ENCODE measurements around the gene IFNE. TPM values are rescaled to one million over a fixed set of nuclear protein-coding genes. Genes with fewer than 3 reads are reported as not detected.

Gene IFNE, protein sequence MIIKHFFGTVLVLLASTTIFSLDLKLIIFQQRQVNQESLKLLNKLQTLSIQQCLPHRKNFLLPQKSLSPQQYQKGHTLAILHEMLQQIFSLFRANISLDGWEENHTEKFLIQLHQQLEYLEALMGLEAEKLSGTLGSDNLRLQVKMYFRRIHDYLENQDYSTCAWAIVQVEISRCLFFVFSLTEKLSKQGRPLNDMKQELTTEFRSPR
- polyA plus RNA-seq (2011; rRNA removed) (3.1 and 4.3 TPM in 2 replicates), polyA plus RNA-seq (2017; fragmentation: RNase III; extraction: RNeasy Plus Mini Kit Qiagen cat#74134 plus additional on column Dnase treatment) (2.3 to 2.5 TPM (median 2.4 TPM) in 3 replicates), polyA minus RNA-seq (2011; rRNA and poly(A)+ RNA removed) (1.4 and 2.9 TPM in 2 replicates)
- polyA plus RNA-seq (2012; cell fraction: cytosol; rRNA removed) = 0.13 and 0.20 TPM in 2 replicates
- polyA plus RNA-seq (2012; cell fraction: nucleus; rRNA removed) = 1.3 and 1.8 TPM in 2 replicates

DNA sequence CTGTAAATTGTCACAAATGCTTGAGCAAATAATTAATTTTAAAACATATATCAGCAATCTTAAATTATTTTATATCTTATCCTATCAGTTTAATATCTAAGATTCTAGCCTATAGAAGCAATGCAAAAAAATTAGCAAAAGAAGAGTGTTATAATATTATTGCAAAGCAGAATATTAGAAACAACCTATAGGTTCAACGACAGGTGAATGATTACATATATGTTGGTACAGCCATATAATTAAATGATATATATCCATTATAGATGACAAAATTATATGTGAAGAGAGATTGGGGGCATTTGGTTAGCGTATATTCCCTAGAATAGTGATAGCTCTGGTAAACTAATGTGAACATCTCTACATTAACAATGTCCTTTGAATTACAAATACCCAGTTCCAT, at the start of gene IFNE:
Gene IFNE (minus strand): TSS at position 101 of the 400 bp plus-strand sequence. CDS start 619 bp downstream, outside the sequence.
- ChIA-PET POLR2A (no interaction called here), CTCF (no interaction called here)
- Histone ChIP-seq H3K27ac (no peak within 1 kb of the TSS), H3K9me3 (0 out of 3 replicates have a peak, but pooled peaks cover 4% of the 10 kb centered on the region), H3K4me1 (no peaks in the 10 kb centered on the region), H3K4me3 (no peak within 1 kb of the TSS), H3K4me2 (no peak within 1 kb of the TSS)
- FAIRE-seq = no peak
- no peak for DNase-seq (ENCODE audit: low read depth in 1 of 2, low spot score in 1 of 2)
- 89% methylated on average over 2 of the region's 2 CpGs for WGBS (ENCODE audit: missing lambda C conversion rate)
- no peak for TF ChIP-seq ZC3H11A (IDR thresholded peaks at IDR 0.05)
- TF ChIP-seq, protein P1, sequence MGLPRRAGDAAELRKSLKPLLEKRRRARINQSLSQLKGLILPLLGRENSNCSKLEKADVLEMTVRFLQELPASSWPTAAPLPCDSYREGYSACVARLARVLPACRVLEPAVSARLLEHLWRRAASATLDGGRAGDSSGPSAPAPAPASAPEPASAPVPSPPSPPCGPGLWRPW (IDR thresholded peaks at IDR 0.05) = no peak
- TF ChIP-seq, protein P2, sequence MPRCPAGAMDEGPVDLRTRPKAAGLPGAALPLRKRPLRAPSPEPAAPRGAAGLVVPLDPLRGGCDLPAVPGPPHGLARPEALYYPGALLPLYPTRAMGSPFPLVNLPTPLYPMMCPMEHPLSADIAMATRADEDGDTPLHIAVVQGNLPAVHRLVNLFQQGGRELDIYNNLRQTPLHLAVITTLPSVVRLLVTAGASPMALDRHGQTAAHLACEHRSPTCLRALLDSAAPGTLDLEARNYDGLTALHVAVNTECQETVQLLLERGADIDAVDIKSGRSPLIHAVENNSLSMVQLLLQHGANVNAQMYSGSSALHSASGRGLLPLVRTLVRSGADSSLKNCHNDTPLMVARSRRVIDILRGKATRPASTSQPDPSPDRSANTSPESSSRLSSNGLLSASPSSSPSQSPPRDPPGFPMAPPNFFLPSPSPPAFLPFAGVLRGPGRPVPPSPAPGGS (IDR thresholded peaks at IDR 0.05) = no peak
- no peak for TF ChIP-seq ESRRA (IDR thresholded peaks at IDR 0.05; ENCODE audit: borderline replicate concordance, low read length)
- no peak for TF ChIP-seq TP53 (CRISPR knock-in tag; IDR thresholded peaks at IDR 0.05)
- TF ChIP-seq FOSB (CRISPR knock-in tag; IDR thresholded peaks at IDR 0.05) = no peak
- TF ChIP-seq, protein P3, sequence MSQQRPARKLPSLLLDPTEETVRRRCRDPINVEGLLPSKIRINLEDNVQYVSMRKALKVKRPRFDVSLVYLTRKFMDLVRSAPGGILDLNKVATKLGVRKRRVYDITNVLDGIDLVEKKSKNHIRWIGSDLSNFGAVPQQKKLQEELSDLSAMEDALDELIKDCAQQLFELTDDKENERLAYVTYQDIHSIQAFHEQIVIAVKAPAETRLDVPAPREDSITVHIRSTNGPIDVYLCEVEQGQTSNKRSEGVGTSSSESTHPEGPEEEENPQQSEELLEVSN (IDR thresholded peaks at IDR 0.05; ENCODE audit: borderline replicate concordance, low read depth) = no peak
- TF ChIP-seq KDM1A (IDR thresholded peaks at IDR 0.05; ENCODE audit: low read depth) = no peak
- no peak for TF ChIP-seq ZFP36 (IDR thresholded peaks at IDR 0.05; ENCODE audit: borderline replicate concordance, partially characterized antibody)
- no peak for TF ChIP-seq TFCP2L1 (CRISPR knock-in tag; IDR thresholded peaks at IDR 0.05)
- no peak for TF ChIP-seq NFE2L2 (conservative IDR thresholded peaks at IDR 0.05; ENCODE audit: low read length)
- ATAC-seq = no peak

DNA sequence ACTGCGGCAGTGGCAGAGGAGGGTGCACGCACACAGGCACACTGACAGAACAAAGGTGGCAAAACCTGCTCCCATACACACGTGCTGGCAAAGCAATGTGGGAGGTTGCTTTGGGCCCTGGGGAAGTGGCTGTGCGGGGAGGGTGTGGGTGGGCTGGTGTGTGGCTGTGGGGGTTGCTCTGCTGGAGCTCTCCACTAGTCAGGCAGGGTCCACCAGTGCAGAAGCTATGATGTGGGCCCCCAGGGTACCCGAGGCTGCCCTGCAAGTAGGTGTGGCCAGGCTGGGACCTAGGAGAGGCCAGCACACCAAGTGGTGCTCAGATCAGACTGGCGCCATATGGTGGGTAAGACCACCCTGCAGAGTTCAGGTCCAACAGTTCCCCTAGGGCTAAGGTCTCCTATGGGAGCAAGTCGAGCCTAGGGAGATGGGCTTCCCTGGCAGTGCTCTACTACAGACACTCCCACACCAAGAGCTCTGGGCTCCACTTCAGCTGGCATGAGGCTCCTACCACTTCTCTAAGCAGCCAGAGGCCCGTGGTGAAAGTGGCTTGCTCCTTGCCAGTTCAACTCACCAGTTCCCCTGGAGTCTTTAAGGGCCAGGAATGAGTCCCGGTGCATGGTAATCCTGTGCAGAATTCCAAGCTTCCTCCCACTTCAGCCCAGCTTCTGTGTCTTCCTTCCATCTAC, 46.2 kb upstream of the IFNE start:
- H3K27ac ChIP-seq = no peak overlapping the region
- H3K4me3 ChIP-seq = no peak overlapping the region
- H3K9me3 ChIP-seq = peaks cover 66% of the 10 kb centered on the region
- H3K4me2 ChIP-seq = no peak overlapping the region
- FAIRE-seq = no peak
- POLR2A ChIA-PET = interaction anchor here (1.0 kb wide), 1 partner anchor 64 kb away, joined by 4 read pairs; no protein-coding TSS in a partner anchor
- ATAC-seq = peak; percentile 32 to 56; a peak in 4 of 6 replicates
- WGBS (ENCODE audit: missing lambda C conversion rate) = 95% methylated on average over 8 of the region's 9 CpGs
- peaks cover 9% of the 10 kb centered on the region for H3K4me1 ChIP-seq
- TF ChIP-seq ELK1 (IDR thresholded peaks at IDR 0.05; ENCODE audit: low read depth, low read length) = no peak
- TF ChIP-seq NFE2L2 (conservative IDR thresholded peaks at IDR 0.05; ENCODE audit: low read length) = no peak
- TF ChIP-seq ZFP36 (IDR thresholded peaks at IDR 0.05; ENCODE audit: borderline replicate concordance, partially characterized antibody) = no peak
- no peak for TF ChIP-seq HEYL (CRISPR knock-in tag; IDR thresholded peaks at IDR 0.05)
- TF ChIP-seq RFX5 (IDR thresholded peaks at IDR 0.05) = no peak
- 0 out of 5 replicates have a peak, but pooled peaks of 1 of the 2 experiments have one; percentile 35 for TF ChIP-seq JUN (IDR thresholded peaks at IDR 0.05)
- TF ChIP-seq POLR2A (IDR thresholded peaks at IDR 0.05; ENCODE audit: low read length) = no peak
- no peak for TF ChIP-seq POLR2AphosphoS2 (conservative IDR thresholded peaks at IDR 0.05; ENCODE audit: low read length)
- no peak for TF ChIP-seq FOSL2 (IDR thresholded peaks at IDR 0.05)
- no peak for TF ChIP-seq FOSL2 (CRISPR knock-in tag; IDR thresholded peaks at IDR 0.05)
- CTCF ChIA-PET = interaction anchor here (0.6 kb wide), 1 partner anchor 20 kb away, joined by 3 read pairs; no protein-coding TSS in a partner anchor
- no peak for DNase-seq (ENCODE audit: low read depth in 1 of 2, low spot score in 1 of 2)
